Esophagus (tissue), 2 donors: ENCODE data around the gene TTLL13. TPM values are rescaled to one million over a fixed set of nuclear protein-coding genes. Genes with fewer than 3 reads are reported as not detected.

Experiments used
- H3K27ac ChIP-seq, 2 donors: one replicate each; pipeline ENCODE4 v1.5.1; 2013; ENCODE audit warnings: low read depth in 2 of 2, mild to moderate bottlenecking in 2 of 2, inconsistent platforms in 1 of 2, low read length in 1 of 2, moderate library complexity in 1 of 2
- H3K27me3 ChIP-seq, 2 donors: one replicate each; pipeline ENCODE4 v1.6.1; 2013; ENCODE audit warnings: low read length in 2 of 2, control low read depth in 1 of 2, mild to moderate bottlenecking in 1 of 2; ENCODE audit not compliant: insufficient read depth in 2 of 2, control insufficient read depth in 1 of 2
- H3K36me3 ChIP-seq, 2 donors: one replicate each; pipeline ENCODE4 v1.6.1; 2013; ENCODE audit warnings: low read length in 1 of 2; ENCODE audit not compliant: control insufficient read depth in 2 of 2, insufficient read depth in 2 of 2
- H3K4me1 ChIP-seq, 2 donors: one replicate each; pipeline ENCODE4 v1.6.1; 2013; ENCODE audit warnings: low read length in 1 of 2; ENCODE audit not compliant: control insufficient read depth in 2 of 2, insufficient read depth in 2 of 2
- H3K4me3 ChIP-seq, 2 donors: one replicate each; pipeline ENCODE4 v1.5.1; 2013; ENCODE audit warnings: low read length in 2 of 2, mild to moderate bottlenecking in 2 of 2, low read depth in 1 of 2, moderate library complexity in 1 of 2
- H3K9me3 ChIP-seq, 2 donors: one replicate each; pipeline ENCODE4 v1.6.1; 2013; ENCODE audit warnings: mild to moderate bottlenecking in 2 of 2, low read depth in 1 of 2, low read length in 1 of 2, moderate library complexity in 1 of 2; ENCODE audit not compliant: control insufficient read depth in 2 of 2, insufficient read depth in 1 of 2
- WGBS, 2 donors: extraction: QIAGEN DNeasy Blood & Tissue Kit; methylation state at CpG; one replicate each; pipeline ENCODE4 v1.1.7; 2013; 5-methylcytosine and 5-hydroxymethylcytosine counted together
- polyA plus RNA-seq, 2 donors: library from polyadenylated mRNA; stranded (reverse); fragments of 200-250 nt; gene quantifications; one replicate each; pipeline ENCODE4 v1.2.3, GENCODE V29; 2013
- donor health status: healthy with polysubstance abuse.
- donor health status: Bipolar disorder and iron deficiency.

TTLL13 gene
- polyA plus RNA-seq, 2 donors, result 0.04 to 0.07 TPM

DNA sequence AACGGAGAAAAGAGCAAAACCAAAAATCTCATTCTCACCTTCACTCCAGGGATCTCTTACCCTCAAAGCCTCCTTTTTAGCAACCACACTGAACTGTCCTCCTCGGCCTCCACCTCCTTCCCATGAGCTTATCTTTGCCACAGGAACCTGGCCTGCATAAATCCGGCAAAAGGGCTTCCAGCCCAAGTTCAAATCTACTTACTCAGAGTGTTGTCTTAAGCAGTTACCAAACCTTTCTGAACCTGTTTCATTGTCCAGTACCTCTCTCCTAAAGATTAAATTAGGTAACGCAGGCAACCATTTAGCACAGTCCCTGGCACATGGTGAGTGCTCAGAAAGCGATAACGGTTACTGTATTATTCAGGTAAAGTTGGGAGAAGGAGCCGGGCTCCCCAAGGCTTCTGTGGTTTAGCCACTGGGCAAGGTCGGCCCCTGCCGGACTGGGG, 16.4 kb upstream of the TTLL13 start:
- peaks cover 5 to 23% of the 10 kb centered on the region in 2 donors for H3K36me3 ChIP-seq
- WGBS, 2 donors, result 3 to 9% methylated on average over 9 of the region's 9 CpGs
- no peaks in the 10 kb centered on the region for H3K9me3 ChIP-seq
- H3K4me1 ChIP-seq, result peaks cover 4 to 28% of the 10 kb centered on the region in 2 donors
- H3K27me3 ChIP-seq, result no peaks in the 10 kb centered on the region
- peak overlapping the region; percentile 60 to 74 for H3K4me3 ChIP-seq
- peak overlapping the region; percentile 94 to 98 for H3K27ac ChIP-seq

DNA sequence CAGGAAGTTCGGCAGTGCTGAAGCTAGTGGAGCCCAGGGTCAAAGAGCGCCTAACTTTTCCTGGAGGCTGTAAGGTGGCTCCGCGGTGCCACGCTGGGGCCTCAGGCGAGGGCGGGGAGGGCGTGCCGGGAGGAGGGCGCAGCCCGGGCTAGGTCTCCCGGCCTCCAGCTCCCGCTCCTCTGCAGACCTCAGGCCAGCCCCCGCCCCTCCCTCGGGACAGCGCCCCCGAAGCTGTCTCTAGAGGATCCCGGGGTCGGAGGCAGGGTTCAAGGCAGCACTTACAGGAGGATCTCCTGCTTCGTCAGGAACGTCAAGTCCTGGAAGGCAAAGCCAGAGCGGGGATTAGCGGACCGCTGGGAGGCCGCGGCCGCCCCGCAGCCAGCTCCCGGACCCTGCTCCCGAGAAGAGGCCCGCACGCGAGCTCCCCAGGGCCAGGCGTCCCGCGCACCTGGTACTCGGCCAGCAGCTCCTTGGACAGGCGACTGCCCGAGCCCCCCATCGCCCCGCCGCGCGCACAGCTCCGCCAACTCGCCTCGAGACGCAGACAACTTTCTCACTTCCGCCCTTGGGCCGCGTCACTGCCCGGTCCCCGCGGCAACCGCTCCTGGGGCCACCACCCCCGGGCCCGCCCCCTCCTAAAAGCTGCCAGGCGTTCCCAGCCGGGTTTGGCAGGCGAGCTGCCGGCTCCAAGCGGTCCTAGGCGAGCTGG, 15.8 kb upstream of the TTLL13 start, which contains the start of gene CIB1:
CIB1 (minus strand) TSS at position 555 of the 709 bp plus-strand sequence; CDS start at position 499, 56 bp downstream.
- no peaks in the 10 kb centered on the region for H3K27me3 ChIP-seq
- peak within 1 kb of the TSS; percentile 94 to 98 for H3K27ac ChIP-seq
- peaks cover 4 to 28% of the 10 kb centered on the region in 2 donors for H3K4me1 ChIP-seq
- no peaks in the 10 kb centered on the region for H3K9me3 ChIP-seq
- H3K4me3 ChIP-seq, result peak within 1 kb of the TSS; percentile 60 to 74
- H3K36me3 ChIP-seq, result peaks cover 2 to 19% of the 10 kb centered on the region in 2 donors
- 0% methylated on average over 45 to 63 of the region's 63 CpGs for WGBS, 2 donors

DNA sequence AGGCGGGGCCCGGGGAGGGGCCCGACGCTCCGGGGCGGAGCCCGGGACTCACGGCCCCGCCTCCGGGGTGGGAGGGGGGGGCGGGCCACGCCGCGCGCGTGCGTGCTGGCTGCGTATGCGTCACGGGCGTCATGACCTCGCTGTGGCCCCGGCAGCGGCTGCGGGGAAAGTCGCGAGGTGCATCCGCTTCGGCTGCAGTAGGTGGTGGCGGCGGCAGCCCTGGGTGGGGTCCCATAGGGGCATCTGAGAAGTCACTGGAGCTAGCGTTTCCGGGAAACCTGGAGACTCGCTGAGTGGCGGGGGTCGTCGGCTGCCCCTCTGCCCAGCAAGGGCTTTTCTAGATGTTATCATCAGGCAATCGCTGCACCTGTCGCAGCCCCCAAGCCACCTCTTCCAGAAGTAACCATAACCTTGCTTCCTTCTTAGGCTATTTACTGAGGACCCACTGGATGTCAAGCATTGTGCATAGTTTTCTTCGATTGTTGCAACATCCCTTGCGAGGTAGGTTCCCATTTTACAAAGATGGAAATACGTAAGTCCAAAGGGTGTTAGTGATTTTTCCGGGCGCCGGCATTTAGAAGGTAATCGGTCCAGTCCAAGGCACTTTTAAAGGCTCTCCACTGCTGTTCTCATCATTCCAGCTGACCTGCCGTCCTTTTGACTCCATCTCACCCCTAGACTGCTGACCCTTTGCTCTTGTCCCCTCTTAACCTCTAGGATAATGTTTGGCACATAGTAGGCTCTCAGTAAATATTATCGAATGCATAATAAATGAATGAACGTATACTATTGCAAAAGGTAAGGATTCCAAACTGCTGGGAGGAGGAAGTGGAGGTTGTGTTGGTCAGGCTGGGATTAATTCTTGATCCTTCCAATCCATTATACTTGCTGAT, 15.0 kb upstream of the TTLL13 start, which contains the start of gene GDPGP1:
GDPGP1 (plus strand) TSS at position 114 of the 893 bp plus-strand sequence. CDS start 6,700 bp downstream, outside the sequence.
- Histone ChIP-seq H3K27me3 (no peaks in the 10 kb centered on the region), H3K36me3 (peaks cover 0 to 13% of the 10 kb centered on the region in 2 donors), H3K27ac (peak within 1 kb of the TSS; percentile 94 to 98), H3K4me3 (peak within 1 kb of the TSS; percentile 60 to 74), H3K9me3 (no peaks in the 10 kb centered on the region), H3K4me1 (peaks cover 4 to 23% of the 10 kb centered on the region in 2 donors)
- 2 to 4% methylated on average over 49 of the region's 49 CpGs for WGBS, 2 donors

DNA sequence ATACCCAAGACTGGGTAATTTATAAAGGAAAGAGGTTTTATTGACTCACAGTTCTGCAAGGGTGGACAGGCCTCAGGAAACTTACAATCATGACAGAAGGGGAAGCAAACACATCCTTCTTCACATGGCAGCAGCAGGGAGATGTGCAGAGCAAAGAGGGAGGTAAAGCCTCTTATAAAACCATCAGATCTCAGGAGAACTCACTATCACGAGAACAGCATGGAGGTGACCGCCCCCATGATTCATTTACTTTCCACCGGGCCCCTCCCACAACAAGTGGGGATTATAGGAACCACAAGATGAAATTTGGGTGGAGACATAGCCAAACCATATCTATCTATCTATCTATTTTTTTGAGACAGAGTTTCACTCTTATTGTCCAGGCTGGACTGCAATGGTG, 10.0 kb upstream of the TTLL13 start:
- WGBS, 2 donors, result 74 to 75% methylated on average over 3 of the region's 3 CpGs
- Histone ChIP-seq H3K4me3 (no peak overlapping the region), H3K27me3 (no peaks in the 10 kb centered on the region), H3K36me3 (peaks cover 0 to 12% of the 10 kb centered on the region in 2 donors), H3K4me1 (no peaks in the 10 kb centered on the region), H3K27ac (no peak overlapping the region), H3K9me3 (no peaks in the 10 kb centered on the region)

GRCh38 chr15:90240856-90241255, 8.5 kb upstream of the TTLL13 start:
- 88 to 89% methylated on average over 8 of the region's 8 CpGs for WGBS, 2 donors
- Histone ChIP-seq H3K4me1 (no peaks in the 10 kb centered on the region), H3K36me3 (peaks cover 0 to 12% of the 10 kb centered on the region in 2 donors)

DNA sequence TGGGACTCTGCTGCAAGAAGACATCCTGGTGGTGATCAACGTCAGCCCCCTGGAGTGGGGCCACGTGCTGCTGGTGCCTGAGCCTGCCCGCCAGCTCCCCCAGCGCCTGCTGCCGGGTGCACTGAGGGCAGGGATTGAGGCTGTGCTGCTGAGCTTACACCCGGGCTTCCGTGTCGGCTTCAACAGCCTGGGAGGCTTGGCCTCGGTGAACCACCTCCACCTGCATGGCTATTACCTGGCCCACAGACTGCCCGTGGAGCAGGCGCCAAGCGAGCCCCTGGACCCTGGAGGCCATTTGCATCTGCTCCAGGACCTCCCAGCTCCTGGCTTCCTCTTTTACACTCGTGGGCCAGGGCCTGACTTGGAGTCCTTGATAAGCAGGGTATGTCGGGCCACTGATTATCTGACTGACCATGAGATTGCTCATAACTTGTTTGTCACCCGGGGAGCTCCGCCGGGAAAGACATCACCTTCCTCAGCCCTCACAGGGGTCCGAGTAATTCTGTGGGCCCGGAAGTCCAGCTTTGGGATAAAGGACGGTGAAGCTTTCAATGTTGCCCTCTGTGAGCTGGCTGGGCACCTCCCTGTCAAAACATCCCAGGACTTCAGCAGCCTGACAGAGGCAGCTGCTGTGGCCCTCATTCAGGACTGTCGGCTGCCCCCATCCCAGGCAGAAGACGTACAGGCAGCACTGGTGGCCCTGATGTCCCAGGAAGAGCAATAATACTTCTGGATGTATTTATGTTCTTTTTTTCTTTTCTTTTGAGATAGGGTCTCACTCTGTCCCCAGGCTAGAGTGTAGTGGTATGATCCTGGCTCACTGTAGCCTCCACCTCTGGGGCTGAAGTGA, 7.8 kb upstream of the TTLL13 start:
- no peak overlapping the region for H3K4me3 ChIP-seq
- WGBS, 2 donors, result 81 to 85% methylated on average over 22 of the region's 22 CpGs

More at GRCh38 chr15:90240856-90241255, 8.5 kb upstream of the TTLL13 start:
- no peak overlapping the region for H3K4me3 ChIP-seq
- no peak overlapping the region for H3K27ac ChIP-seq
- no peaks in the 10 kb centered on the region for H3K27me3 ChIP-seq
- no peaks in the 10 kb centered on the region for H3K9me3 ChIP-seq

DNA sequence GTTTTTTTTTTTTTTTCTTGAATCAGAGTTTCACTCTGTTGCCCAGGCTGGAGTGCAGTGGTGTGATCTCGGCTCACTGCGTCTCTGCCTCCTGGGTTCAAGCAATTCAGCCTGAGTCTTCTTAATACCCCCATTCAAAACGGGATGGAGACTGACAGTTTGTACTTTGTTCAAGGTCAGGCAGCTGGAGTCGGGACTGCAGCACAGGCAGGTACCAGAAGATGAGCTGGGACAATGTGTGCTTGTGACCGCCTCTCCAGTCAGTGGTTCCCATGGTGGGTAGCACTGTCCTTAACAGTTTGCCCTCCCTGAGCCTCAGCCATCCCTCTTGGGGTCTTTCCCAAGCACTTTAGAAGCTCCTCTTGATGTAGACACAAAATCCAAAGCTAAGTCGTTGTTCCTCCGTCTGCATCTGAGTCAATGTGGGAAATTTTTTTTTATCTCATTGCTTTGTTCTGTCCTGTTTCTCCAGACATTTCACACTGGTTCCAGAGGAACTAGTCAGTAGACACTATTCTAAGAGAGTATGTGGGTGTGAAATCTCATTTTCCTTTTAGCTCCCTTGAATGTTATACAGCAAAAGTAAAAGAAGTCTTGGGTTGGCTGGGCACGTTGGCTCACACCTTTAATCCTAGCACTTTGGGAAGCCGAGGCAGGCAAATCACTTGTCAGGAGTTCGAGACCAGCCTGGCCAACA, 5.3 kb upstream of the TTLL13 start:
- Histone ChIP-seq H3K4me3 (no peak overlapping the region), H3K36me3 (peaks cover 0 to 7% of the 10 kb centered on the region in 2 donors), H3K4me1 (no peaks in the 10 kb centered on the region), H3K27me3 (no peaks in the 10 kb centered on the region), H3K9me3 (no peaks in the 10 kb centered on the region), H3K27ac (no peak overlapping the region)
- WGBS, 2 donors, result 80 to 85% methylated on average over 10 of the region's 10 CpGs

More for the DNA sequence above, 7.8 kb upstream of the TTLL13 start:
- H3K36me3 ChIP-seq, result peaks cover 0 to 12% of the 10 kb centered on the region in 2 donors
- H3K27me3 ChIP-seq, result no peaks in the 10 kb centered on the region
- no peak overlapping the region for H3K27ac ChIP-seq
- no peaks in the 10 kb centered on the region for H3K4me1 ChIP-seq
- no peaks in the 10 kb centered on the region for H3K9me3 ChIP-seq

DNA sequence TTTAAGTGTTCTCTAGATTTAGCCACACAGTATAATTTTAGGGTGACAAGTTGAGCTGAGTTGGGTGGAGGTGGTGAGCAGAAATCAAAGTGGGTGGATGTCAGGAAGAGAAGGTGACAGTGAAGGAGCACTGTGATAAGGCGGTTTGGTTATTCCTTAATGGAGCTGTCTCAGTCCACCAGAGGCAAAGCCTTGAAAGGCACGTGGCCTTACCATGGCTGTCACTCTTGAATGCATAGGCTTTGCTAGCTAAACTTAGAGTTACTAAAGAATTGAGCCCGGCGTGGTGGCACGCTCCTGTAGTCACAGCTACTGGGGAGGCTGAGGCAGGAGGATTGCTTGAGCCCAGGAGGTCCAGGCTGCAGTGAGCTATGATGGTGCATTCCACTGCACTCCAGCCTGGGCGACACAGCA, 560 bp upstream of the TTLL13 start:
- Histone ChIP-seq H3K9me3 (no peaks in the 10 kb centered on the region), H3K27me3 (no peaks in the 10 kb centered on the region), H3K4me1 (peaks cover 2 to 3% of the 10 kb centered on the region in 2 donors), H3K36me3 (no peaks in the 10 kb centered on the region), H3K27ac (no peak overlapping the region), H3K4me3 (peak overlapping the region in 1 of 2 donors; percentile 73)
- 67 to 70% methylated on average over 6 of the region's 6 CpGs for WGBS, 2 donors
